ENCODE measurements around the gene ECSCR.
A peak's percentile ranks its signal among the peaks of the same experiment; 100 is the strongest.
"Not testable (repeated sequence)": the region's sequence is repeated elsewhere in the genome, so short reads cannot be mapped to it uniquely, and the experiment has no call there.

Gene ECSCR

DNA sequence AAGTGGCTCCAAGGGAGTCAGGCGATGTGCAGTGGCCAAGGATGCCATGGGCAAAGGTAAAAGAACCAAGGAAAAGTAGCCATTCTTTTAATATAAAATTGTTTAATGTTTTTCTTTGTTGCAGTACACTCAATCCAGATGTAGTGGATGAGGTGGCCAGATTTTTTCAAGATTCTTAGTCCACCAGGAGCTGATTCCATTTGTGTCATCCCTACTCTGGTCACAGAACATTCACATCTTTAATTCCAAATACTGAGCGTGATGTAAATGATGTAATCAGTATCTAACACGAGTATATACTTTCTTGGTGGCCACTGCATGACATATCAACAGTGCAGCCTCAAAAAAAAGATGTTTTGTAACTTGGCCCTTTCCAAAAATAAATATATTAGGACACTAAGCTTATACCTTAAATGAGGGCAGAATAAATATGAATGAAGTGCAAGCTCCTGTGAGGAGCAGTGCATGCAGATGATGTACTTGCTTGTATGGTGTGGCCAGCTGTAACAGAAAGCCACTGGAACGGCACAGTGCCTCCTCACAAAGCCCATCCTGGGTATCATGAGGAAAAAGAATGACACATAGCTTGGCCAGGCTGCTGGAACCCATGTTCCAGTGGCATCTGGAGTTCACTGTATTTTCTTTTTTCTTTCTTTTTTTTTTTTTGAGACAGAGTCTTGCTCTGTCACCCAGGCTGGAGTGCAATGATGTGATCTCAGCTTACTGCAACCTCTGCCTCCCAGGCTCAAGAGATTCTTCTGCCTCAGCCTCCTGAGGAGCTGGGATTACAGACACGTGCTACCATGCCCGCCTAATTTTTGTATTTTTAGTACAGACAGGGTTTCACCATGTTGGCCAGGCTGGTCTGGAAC, 52.2 kb downstream of the ECSCR start:
- no peak for DNase-seq

DNA sequence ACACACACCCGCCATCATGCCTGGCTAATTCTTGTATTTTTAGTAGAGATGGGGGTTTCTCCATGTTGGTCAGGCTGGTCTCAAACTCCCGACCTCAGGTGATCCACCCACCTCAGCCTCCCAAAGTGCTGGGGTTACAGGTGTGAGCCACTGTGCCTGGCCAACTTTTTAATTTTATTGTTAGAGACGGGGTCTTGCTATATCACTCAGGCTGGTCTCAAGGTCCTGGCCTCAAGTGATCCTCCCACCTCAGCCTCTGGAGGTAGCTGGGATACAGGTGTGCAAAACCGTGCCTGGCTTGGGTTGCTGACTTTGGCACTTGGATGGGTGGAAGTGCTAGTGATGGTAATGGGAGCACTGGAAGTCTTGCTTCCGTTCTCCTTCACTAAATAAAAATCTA, 53.4 kb downstream of the ECSCR start:
- DNase-seq = not testable (repeated sequence)

DNA sequence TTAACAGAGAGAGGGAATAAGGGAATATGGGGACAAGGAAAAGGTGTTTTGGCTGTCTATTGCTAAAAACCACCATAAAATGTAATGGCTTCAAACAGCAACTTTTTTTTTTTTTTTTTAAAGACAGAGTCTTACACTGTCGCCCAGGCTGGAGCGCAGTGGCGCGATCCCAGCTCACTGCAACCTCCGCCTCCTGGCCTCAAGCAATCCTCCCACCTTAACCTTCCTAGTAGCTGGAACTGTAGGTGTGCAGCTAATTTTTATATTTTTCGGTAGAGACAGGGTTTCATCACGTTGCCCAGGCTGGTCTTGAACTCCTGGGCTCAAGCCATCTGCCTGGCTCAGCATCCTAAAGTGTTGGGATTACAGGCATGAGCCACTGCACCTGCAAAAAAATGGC, 54.4 kb downstream of the ECSCR start:
- DNase-seq = no peak

DNA sequence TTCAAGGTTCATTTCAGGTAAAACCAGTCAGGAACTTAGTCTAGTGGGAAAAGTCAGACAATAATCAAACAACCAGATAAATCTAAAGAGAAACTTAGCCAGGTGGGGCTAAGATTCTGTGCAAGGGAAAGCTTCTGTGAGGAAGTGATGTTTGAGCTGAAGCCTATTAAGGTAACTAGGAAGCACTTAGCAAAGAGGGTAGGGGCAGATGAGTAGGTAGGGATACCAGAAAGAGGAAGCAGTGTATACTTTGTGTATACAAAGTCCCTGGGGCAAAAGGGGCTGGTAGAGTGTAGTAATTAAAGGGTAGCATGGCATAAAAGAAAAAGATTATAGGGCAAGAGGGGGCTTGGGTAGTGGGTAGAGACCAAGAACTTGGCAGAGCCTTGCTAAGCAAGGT, 55.0 kb downstream of the ECSCR start:
- no peak for DNase-seq

DNA sequence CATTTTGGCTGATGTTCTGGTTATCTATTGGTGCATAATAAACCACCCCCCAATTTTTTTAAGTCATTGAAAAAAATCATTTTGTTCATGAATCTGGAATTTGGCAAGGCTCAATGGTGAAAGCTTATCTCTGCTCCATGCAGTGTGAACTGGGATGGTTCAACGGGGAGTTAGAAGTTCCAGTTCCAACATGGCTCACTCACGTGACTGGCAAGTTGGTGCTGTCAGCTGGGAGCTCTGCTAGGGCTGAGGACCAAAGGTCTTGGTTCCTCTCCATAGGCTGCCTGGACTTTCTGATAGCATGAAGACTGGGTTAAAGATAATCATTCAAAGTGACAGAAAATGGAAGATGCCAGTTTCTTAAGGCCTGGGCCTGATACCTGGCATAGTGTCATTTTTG, 55.6 kb downstream of the ECSCR start:
- DNase-seq = no peak

DNA sequence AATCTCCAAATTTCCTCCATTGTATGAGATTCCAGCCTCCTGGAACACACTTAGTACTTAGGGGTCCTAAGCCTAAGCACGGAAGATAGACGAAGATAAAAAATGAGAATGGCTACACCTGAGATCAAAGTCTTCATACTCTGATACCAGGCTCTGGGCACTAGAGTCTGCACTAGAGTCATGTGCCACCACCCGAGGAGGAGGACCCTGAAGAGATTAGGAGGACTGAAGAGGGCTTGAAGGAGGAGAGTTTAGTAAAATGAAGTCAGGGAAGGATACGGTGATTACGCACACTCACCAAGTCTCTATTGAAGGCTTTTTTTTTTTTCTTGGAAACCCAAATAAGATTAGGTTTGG, 58.1 kb downstream of the ECSCR start:
- DNase-seq = no peak

DNA sequence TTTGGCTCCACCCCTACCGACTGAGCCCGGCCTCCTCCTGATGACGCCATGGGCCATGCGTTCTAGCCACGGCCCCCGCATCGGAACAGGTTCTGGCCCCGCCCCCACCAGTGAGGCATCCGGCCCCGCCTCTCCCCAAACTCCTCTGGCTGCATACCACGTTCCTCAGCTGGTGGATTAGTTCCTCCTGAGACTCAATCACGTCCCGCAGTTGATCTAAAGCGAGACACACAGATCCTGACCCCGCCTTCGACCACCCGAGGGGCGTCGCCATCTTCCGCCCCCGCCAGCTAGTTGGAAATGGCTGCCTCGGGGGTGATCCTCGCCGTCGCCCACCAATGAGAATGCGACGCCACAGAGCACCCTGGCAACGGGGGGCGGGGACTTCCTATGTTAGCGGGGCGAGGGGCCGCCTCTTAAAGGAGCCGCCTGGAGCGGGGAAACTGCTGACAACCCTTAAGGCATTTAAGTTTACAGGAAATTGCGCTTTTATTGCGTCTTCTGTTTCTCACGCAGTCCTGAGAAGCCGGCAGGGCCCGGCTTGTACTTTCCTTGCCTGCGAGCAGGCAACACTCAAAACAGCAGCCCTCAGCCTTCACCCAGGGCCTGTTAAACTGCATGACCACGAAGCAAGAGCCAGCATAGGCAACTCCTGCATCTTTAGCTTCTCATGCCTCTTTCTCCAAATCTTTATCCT, 58.6 kb downstream of the ECSCR start, which contains the start of gene SPATA24:
Gene SPATA24 (minus strand): TSS at position 303 of the 697 bp plus-strand sequence. CDS start 29 bp downstream, at position 274.
- peak; percentile 99 for DNase-seq

DNA sequence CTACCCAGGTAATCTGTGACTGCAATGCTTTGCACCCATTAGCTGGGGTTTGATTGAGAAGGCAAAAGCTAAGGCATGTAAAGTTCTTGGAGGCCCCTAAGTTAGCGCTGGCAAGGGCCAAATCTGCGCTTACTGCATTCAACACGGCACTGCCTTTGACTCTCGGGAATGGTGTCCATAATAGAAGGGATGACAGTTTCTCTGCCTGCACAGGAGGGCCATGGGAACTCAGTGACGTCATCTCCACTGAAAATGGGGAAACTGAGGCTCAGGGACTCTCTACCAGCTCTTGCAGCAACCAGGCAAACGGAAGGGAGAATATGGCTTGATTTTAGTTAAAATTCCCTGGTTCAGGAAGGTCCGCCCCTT, 59.1 kb downstream of the ECSCR start:
- no peak for DNase-seq

DNA sequence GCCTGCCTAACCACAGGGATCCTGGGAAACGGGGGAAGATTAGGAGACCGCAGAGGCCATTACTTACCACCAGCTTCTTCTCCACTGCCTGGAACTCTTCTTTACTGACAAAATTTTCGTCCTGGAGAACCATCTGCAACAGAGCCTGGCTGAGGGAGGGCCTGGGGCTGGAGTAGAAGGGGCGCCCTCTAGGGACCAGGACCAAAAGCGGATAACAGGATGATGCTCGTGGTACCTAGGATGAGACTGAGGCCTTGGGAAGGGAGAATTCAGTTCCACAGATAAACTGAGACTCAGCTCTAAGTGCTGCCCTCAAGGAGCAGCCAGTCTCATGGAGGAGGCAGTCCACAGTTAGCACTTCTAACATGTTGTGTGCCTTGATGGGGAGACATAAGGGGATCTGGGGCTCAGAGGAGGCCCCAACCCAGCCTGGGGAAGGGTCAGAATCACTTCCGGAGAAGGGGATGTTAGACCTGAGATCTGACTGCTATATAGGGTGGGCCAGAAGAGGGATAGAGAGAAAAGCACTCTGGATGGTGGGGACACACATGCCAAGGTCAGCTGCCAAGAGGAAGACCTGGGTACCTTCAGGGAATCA, 59.9 kb downstream of the ECSCR start:
- DNase-seq = no peak

DNA sequence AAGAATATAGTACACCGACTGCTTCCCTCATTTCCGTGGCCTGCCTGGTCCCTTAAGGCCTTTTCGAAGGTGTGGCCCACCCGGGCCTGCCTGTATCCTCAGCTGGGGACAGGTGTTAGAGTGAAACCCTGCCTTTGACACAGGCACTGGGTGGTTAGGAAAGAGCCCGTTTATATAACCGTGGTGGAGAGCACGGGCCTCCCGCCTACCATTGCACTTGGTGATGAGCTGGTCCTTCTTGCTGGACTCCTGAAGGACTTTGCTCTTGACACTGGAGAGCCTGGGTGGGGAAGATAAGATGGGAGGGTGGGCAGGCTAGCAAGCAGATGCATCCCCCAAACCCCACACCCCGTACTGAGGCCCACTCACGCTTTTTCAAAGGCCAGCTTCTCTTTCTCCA, 61.0 kb downstream of the ECSCR start:
- no peak for DNase-seq

DNA sequence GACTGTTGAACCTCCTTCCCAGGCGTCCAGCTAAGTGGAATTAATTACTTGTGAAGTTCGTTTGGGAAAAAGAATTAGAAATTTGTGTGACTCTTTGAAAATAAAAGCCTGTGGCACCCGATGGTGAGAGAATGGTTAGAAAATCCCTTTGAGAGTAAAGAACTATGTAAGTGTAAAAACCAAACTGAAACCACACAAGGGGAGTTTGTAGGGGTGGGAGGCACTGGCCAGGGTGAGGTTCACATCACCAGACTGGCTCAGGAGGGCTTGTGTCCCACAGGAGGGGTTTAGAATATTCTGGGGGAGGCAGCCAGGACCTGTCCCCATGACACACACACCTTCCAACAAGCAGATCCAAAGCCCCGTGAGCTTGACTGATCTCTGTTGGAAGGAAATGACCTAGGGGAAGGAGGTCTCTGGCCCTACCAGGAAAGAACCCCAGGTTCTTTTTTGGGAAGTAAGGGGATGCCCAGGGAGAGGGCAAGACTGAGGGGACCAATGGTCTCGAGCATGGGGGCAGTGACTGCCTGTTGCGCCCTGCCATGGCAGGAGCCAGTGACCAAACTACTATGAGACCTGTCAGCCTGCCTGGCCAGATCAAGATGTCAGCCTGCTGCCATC, 62.9 kb downstream of the ECSCR start:
- no peak for DNase-seq

Data from activated CD4-positive, alpha-beta T cell treated with anti-CD3 and anti-CD28 coated beads for 48 hours (primary cell).